GM19035 (cell line): ENCODE results near the gene CCDC15.
"Not testable (repeated sequence)": the region's sequence is repeated elsewhere in the genome, so short reads cannot be mapped to it uniquely, and the experiment has no call there.

Experiments used
- ATAC-seq: cut with Tn5 transposase; IDR thresholded peaks from one replicate; pipeline ENCODE4 v1.9.1; 2021; ENCODE audit not compliant: unreplicated experiment

The CCDC15 gene

GRCh38 chr11:124938970-124939369, 15.0 kb upstream of the CCDC15 start:
- ATAC-seq: no peak

GRCh38 chr11:124941703-124942102, 12.3 kb upstream of the CCDC15 start:
- ATAC-seq: no peak

- ATAC-seq: no peak
Measured at GRCh38 chr11:124942466-124943253, 11.3 kb upstream of the CCDC15 start.

GRCh38 chr11:124943254-124943616, 10.8 kb upstream of the CCDC15 start:
- no peak for ATAC-seq

- ATAC-seq: no peak
Measured at GRCh38 chr11:124943741-124944140, 10.3 kb upstream of the CCDC15 start.

GRCh38 chr11:124944565-124944964, 9.4 kb upstream of the CCDC15 start:
- no peak for ATAC-seq

GRCh38 chr11:124945826-124946225, 8.2 kb upstream of the CCDC15 start:
- no peak for ATAC-seq

- no peak for ATAC-seq
Measured at GRCh38 chr11:124946735-124947141, 7.3 kb upstream of the CCDC15 start.

GRCh38 chr11:124950601-124951330, 3.2 kb upstream of the CCDC15 start:
- no peak for ATAC-seq

GRCh38 chr11:124951341-124951740, 2.7 kb upstream of the CCDC15 start:
- no peak for ATAC-seq

- no peak for ATAC-seq
Measured at GRCh38 chr11:124954590-124954955, 571 bp downstream of the CCDC15 start.

GRCh38 chr11:124955035-124955434, 1.0 kb downstream of the CCDC15 start:
- ATAC-seq: no peak

- ATAC-seq: peak; percentile 95
Measured at GRCh38 chr11:124961972-124962609, 8.1 kb downstream of the CCDC15 start.

GRCh38 chr11:124968197-124968596, 14.2 kb downstream of the CCDC15 start:
- ATAC-seq: not testable (repeated sequence)

- no peak for ATAC-seq
Measured at GRCh38 chr11:124970925-124971324, 16.9 kb downstream of the CCDC15 start.

GRCh38 chr11:124971810-124972209, 17.8 kb downstream of the CCDC15 start:
- no peak for ATAC-seq

GRCh38 chr11:124976531-124976930, 22.5 kb downstream of the CCDC15 start:
- ATAC-seq: no peak

- no peak for ATAC-seq
Measured at GRCh38 chr11:124977006-124977405, 23.0 kb downstream of the CCDC15 start.

- ATAC-seq: no peak
Measured at GRCh38 chr11:124978316-124978715, 24.3 kb downstream of the CCDC15 start.

- no peak for ATAC-seq
Measured at GRCh38 chr11:124982043-124982442, 28.0 kb downstream of the CCDC15 start.

GRCh38 chr11:124983674-124984511, 29.9 kb downstream of the CCDC15 start:
- ATAC-seq: no peak
